Measurements from ENCODE around the gene NLGN4X.

DNA sequence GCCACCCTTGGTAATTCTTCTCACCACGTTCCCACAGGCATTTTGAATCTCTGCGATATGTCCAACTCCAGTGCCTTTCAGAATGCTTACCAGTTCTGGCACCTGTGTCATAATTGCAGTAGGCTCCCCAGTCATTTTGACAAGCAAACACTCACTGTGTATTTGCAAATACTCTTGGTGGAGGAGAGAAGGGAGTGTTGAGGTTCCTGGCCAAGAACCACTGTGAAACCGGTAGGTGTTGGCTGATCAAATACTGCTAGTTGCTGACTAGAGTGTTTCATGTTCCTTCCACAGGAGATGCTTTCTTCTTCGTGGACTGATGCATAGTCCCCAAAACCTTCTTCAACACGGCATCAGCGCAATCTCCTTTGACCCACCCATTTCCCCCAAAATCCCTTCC, 16.0 kb upstream of the NLGN4X start:
- TF ChIP-seq EP300 (IDR thresholded peaks at IDR 0.05) = no peak
- TF ChIP-seq, protein P1, sequence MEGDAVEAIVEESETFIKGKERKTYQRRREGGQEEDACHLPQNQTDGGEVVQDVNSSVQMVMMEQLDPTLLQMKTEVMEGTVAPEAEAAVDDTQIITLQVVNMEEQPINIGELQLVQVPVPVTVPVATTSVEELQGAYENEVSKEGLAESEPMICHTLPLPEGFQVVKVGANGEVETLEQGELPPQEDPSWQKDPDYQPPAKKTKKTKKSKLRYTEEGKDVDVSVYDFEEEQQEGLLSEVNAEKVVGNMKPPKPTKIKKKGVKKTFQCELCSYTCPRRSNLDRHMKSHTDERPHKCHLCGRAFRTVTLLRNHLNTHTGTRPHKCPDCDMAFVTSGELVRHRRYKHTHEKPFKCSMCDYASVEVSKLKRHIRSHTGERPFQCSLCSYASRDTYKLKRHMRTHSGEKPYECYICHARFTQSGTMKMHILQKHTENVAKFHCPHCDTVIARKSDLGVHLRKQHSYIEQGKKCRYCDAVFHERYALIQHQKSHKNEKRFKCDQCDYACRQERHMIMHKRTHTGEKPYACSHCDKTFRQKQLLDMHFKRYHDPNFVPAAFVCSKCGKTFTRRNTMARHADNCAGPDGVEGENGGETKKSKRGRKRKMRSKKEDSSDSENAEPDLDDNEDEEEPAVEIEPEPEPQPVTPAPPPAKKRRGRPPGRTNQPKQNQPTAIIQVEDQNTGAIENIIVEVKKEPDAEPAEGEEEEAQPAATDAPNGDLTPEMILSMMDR (IDR thresholded peaks at IDR 0.05) = no peak
